K562 (cell line): ENCODE results near the gene NEURL1. TPM values are rescaled to one million over a fixed set of nuclear protein-coding genes. Genes with fewer than 3 reads are reported as not detected.

Experiments
- ATAC-seq: fragments of 200-7000 bp; cut with Tn5 transposase; 3 replicates; pipeline ENCODE4 v1.9.1; 2020; ENCODE audit warnings: moderate library complexity
- BruUV-seq: library from RNA; stranded (reverse); fragments of 400-500 nt; replicated peaks from 2 replicates; lab custom pipeline; 2021; lab: Mats Ljungman, UMichigan
- CTCF ChIA-PET: fragments of 300-600 bp; formaldehyde crosslinking; extraction: SDS; loops from one replicate; lab custom pipeline; 2021; ENCODE audit warnings: low intra/inter-chr PET ratio; lab: Yijun Ruan, JAX
- POLR2A ChIA-PET: fragments of 300-600, 350-650 bp; sonication (Branson Sonifier 250); formaldehyde crosslinking; extraction: SDS; loops from one replicate; lab custom pipeline; 2021; ENCODE audit warnings: antibody characterized with exemption, inconsistent platforms; lab: Yijun Ruan, JAX
- DNase-seq, 4 experiments: peaks; one replicate each; pipeline versions ENCODE4 v3.0.0 to v3.0.0-alpha.2; 2011 to 2018; ENCODE audit warnings: low spot score in 3 of 4, mixed read lengths in 3 of 4; ENCODE audit errors: extremely low read depth in 1 of 4
- FAIRE-seq: peaks from 2 replicates; lab custom pipeline; 2011; peaks lifted over from hg19 to GRCh38; lab: Jason Lieb, UNC
- H2AFZ ChIP-seq: 2 replicates; pipeline ENCODE4 v1.6.0; 2011; ENCODE audit warnings: low read depth, low read length, control low read depth, inconsistent platforms
- H3K27ac ChIP-seq: fragments of 200-600 bp; 3 replicates; pipeline ENCODE4 v1.8.0; 2011; ENCODE audit warnings: low read depth, mild to moderate bottlenecking, control low read depth, inconsistent platforms, low read length, moderate library complexity, mixed read lengths; ENCODE audit errors: extremely low read depth
- H3K27me3 ChIP-seq, 2 experiments: fragments of 300-600 bp in 1 of 2; 2 replicates in 1 of 2; 3 replicates in 1 of 2; pipeline versions ENCODE4 v1.6.0 to v1.8.0; 2011; ENCODE audit warnings: inconsistent platforms in 2 of 2, low read length in 2 of 2, mild to moderate bottlenecking in 1 of 2, mixed read lengths in 1 of 2, moderate library complexity in 1 of 2; ENCODE audit not compliant: control insufficient read depth in 2 of 2, insufficient read depth in 2 of 2
- H3K36me3 ChIP-seq: fragments of 300-600 bp; 3 replicates; pipeline ENCODE4 v1.8.0; 2011; ENCODE audit warnings: mild to moderate bottlenecking, low read length, inconsistent platforms; ENCODE audit not compliant: control insufficient read depth, insufficient read depth
- H3K4me1 ChIP-seq, 2 experiments: fragments of 200-600 bp in 1 of 2; replicated peaks in 1 of 2; 2 replicates in 1 of 2; 3 replicates in 1 of 2; pipeline versions ENCODE4 v1.5.1 to v1.8.0; 2011; ENCODE audit warnings: inconsistent platforms in 2 of 2, low read length in 2 of 2, mild to moderate bottlenecking in 1 of 2, mixed read lengths in 1 of 2, moderate library complexity in 1 of 2; ENCODE audit not compliant: control insufficient read depth in 2 of 2, insufficient read depth in 2 of 2
- H3K4me2 ChIP-seq: 2 replicates; pipeline ENCODE4 v1.6.1; 2011; ENCODE audit warnings: low read length, control low read depth, inconsistent platforms, mixed read lengths; ENCODE audit not compliant: insufficient read depth
- H3K4me3 ChIP-seq: fragments of 200-600 bp; sonication (generic), shearing (Covaris generic); 2 replicates; pipeline ENCODE4 v1.5.1; 2016; ENCODE audit warnings: control low read depth, inconsistent platforms
- H3K79me2 ChIP-seq: fragments of 200-600 bp; 3 replicates; pipeline ENCODE4 v1.8.0; 2011; ENCODE audit warnings: low read length, inconsistent platforms; ENCODE audit not compliant: control insufficient read depth, insufficient read depth
- H3K9ac ChIP-seq, 2 experiments: 2 replicates each; pipeline versions ENCODE4 v1.6.0 to v1.6.1; 2011; ENCODE audit warnings: low read depth in 2 of 2, low read length in 2 of 2, control low read depth in 1 of 2, inconsistent platforms in 1 of 2, mild to moderate bottlenecking in 1 of 2, mixed read lengths in 1 of 2; ENCODE audit not compliant: insufficient read depth in 1 of 2
- H3K9me1 ChIP-seq: one replicate; pipeline ENCODE4 v1.6.0; 2011; ENCODE audit warnings: inconsistent platforms, mild to moderate bottlenecking, low read length, moderate library complexity; ENCODE audit not compliant: control insufficient read depth, insufficient read depth
- H3K9me3 ChIP-seq: replicated peaks from 2 replicates; pipeline ENCODE4 v1.5.1; 2011; ENCODE audit warnings: low read depth, low read length, inconsistent platforms; ENCODE audit not compliant: control insufficient read depth, insufficient read depth
- H4K20me1 ChIP-seq: replicated peaks from 2 replicates; pipeline ENCODE4 v1.6.1; 2011; ENCODE audit warnings: low read length, inconsistent platforms, mixed read lengths; ENCODE audit not compliant: control insufficient read depth, insufficient read depth
- BCOR ChIP-seq: fragments of 450-650 bp; IDR thresholded peaks from 2 replicates; pipeline ENCODE4 v1.6.1; 2016
- HLTF ChIP-seq: fragments of 450-650 bp; IDR thresholded peaks from 2 replicates; pipeline ENCODE4 v1.6.1; 2016
- MAZ ChIP-seq, 2 experiments: fragments of 450-650 bp in 1 of 2; sonication (generic) in 1 of 2; formaldehyde crosslinking; IDR thresholded peaks in 1 of 2; conservative IDR thresholded peaks in 1 of 2; 2 replicates each; pipeline versions ENCODE4 v1.4.0 to v1.5.0; 2020; ENCODE audit warnings: mild to moderate bottlenecking in 1 of 2, missing genetic modification reagents in 1 of 2
- NBN ChIP-seq: fragments of 450-650 bp; IDR thresholded peaks from 2 replicates; pipeline ENCODE4 v1.6.1; 2016; ENCODE audit warnings: low read depth, mild to moderate bottlenecking
- SMAD3 ChIP-seq: fragments of 450-650 bp; formaldehyde crosslinking; conservative IDR thresholded peaks from 2 replicates; pipeline ENCODE4 v1.4.0; 2020; ENCODE audit warnings: mild to moderate bottlenecking
- SRF ChIP-seq, 2 experiments: fragments of 250-450, 450-650 bp in 1 of 2; sonication (Bioruptor Pico) in 1 of 2; sonication (generic) in 1 of 2; formaldehyde crosslinking; IDR thresholded peaks; 2 replicates each; pipeline versions ENCODE4 v1.5.0 to v1.5.1; 2020 to 2022; ENCODE audit warnings: mild to moderate bottlenecking in 1 of 2, missing genetic modification reagents in 1 of 2
- SRSF9 ChIP-seq: fragments of 200-400 bp; formaldehyde crosslinking; IDR thresholded peaks from 2 replicates; pipeline ENCODE4 v1.6.1; 2017; ENCODE audit warnings: low read depth, low read length, borderline replicate concordance
- TRIM28 ChIP-seq: fragments of 450-650 bp; IDR thresholded peaks from 2 replicates; pipeline ENCODE4 v1.6.1; 2017
- U2AF1 ChIP-seq: fragments of 200-400 bp; formaldehyde crosslinking; optimal IDR thresholded peaks from 2 replicates; pipeline ENCODE3; 2017; ENCODE audit warnings: mild to moderate bottlenecking, low read depth, low read length, moderate library complexity
- ZEB2 ChIP-seq: fragments of 450-650 bp; IDR thresholded peaks from 2 replicates; pipeline ENCODE4 v1.6.1; 2016
- ZNF143 ChIP-seq: sonication (generic); formaldehyde crosslinking; IDR thresholded peaks from 2 replicates; pipeline ENCODE4 v1.9.0; 2022; ENCODE audit warnings: mild to moderate bottlenecking, missing genetic modification reagents
- ZNF408 ChIP-seq: fragments of 250-450 bp; sonication (Bioruptor Pico); IDR thresholded peaks from 2 replicates; pipeline ENCODE4 v1.4.0; 2020; ENCODE audit warnings: low read depth, mild to moderate bottlenecking, moderate library complexity
- ZNF764 ChIP-seq: fragments of 250-450 bp; sonication (Bioruptor Pico); IDR thresholded peaks from 2 replicates; pipeline ENCODE4 v1.4.0; 2020; ENCODE audit warnings: low read depth, mild to moderate bottlenecking, moderate library complexity
- WGBS: fragments of 100-300 bp; shearing (Covaris generic); methylation state at CpG from one replicate; pipeline ENCODE4 v1.1.6; 2016; ENCODE audit warnings: low coverage, mixed read lengths; ENCODE audit not compliant: insufficient coverage; ENCODE audit errors: missing lambda C conversion rate; 5-methylcytosine and 5-hydroxymethylcytosine counted together
- in situ Hi-C: fragments of 300-500 bp; cut with MboI; formaldehyde crosslinking; loops from 4 replicates; pipeline ENCODE4 v1.15.0; 2018; ENCODE audit warnings: inconsistent platforms, mixed read lengths
- intact Hi-C: fragments of 100-400 bp; cut with micrococcal nuclease; formaldehyde crosslinking; loops from 2 replicates; pipeline ENCODE4 v1.14.2; 2022
- polyA plus RNA-seq, 8 experiments: library from polyadenylated mRNA; depleted of rRNA in 4 of 8; stranded (reverse) in 5 of 8; unstranded in 3 of 8; fragments of >200 nt; fragmentation: Nextera tagmentation in 2 of 8; fragmentation: Illumina TruSeq in 1 of 8; extraction: Ambion mirVana in 2 of 8; extraction: Trizol in 1 of 8; gene quantifications; 2 replicates each; pipeline versions ENCODE4 v1.2.1 to v1.2.3, GENCODE V29; 2011 to 2014; ENCODE audit warnings: inconsistent platforms in 1 of 8, missing spikeins in 1 of 8
- total RNA-seq, 7 experiments: library from RNA; depleted of rRNA in 6 of 7; stranded (reverse); fragments of >200 nt in 6 of 7; fragmentation: Illumina TruSeq in 2 of 7; extraction: Trizol in 2 of 7; gene quantifications; 2 replicates each; pipeline versions ENCODE4 v1.2.1 to v1.2.3, GENCODE V29; 2011 to 2021; ENCODE audit warnings: low replicate concordance in 1 of 7
- TF ChIP-seq, protein P1 (sequence below): sonication (generic); formaldehyde crosslinking; IDR thresholded peaks from 2 replicates; pipeline ENCODE4 v1.9.0; 2022; ENCODE audit warnings: mild to moderate bottlenecking, missing genetic modification reagents
- TF ChIP-seq, protein P2 (sequence below), 2 experiments: fragments of 450-650 bp; IDR thresholded peaks; 2 replicates each; pipeline ENCODE4 v1.6.1; 2016

NEURL1 gene
- total and polyA plus RNA-seq, 9 of the 15 experiments (the other 6 are each of a cell fraction or from before 2014, with no cell fraction given) = 0.01 to 0.45 (median 0.16) TPM; not detected in 5

DNA sequence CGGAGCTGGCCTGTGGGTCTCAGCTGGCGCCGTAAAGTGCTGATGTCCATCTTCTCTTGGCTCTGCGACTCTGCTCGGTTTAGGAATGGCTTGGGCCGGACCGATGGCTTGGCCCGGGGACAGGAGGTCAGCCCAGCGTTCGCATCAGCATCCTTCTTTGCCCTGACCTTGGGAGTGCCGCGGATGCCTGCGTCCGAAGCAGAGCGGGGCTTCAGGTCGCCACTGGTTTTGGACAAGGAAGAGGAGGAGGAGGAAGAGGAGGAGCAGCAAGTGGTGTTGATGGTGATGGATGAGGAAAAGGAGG, 109.3 kb downstream of the NEURL1 start:
- in situ Hi-C loops = loop anchor here (5.0 kb wide), 1 partner anchor 84 kb away; no protein-coding TSS in a partner anchor
- no peak overlapping the region for H3K4me2 ChIP-seq
- no peak for DNase-seq
- no peaks in the 10 kb centered on the region for H3K79me2 ChIP-seq
- H3K36me3 ChIP-seq = peaks cover 9% of the 10 kb centered on the region; the same call in 2 of the 3 replicates
- intact Hi-C loops = no loop called here
- no peak overlapping the region for H3K27ac ChIP-seq
- ChIA-PET POLR2A (no interaction called here), CTCF (no interaction called here)
- no peaks in the 10 kb centered on the region for H3K9me3 ChIP-seq
- H4K20me1 ChIP-seq = no peaks in the 10 kb centered on the region
- H3K27me3 ChIP-seq = no peaks in the 10 kb centered on the region
- H3K9me1 ChIP-seq = no peaks in the 10 kb centered on the region
- FAIRE-seq = no peak
- no peak overlapping the region for H3K9ac ChIP-seq
- no peak overlapping the region for H2AFZ ChIP-seq
- H3K4me3 ChIP-seq = no peak overlapping the region
- H3K4me1 ChIP-seq = no peaks in the 10 kb centered on the region; a peak in 1 of 5 replicates
- no peak for ATAC-seq
- BruUV-seq = no TSS peak
- WGBS = 98% methylated on average over 8 of the region's 16 CpGs
- TF ChIP-seq BCOR = no peak
- TF ChIP-seq SRSF9 = no peak
- TF ChIP-seq, all 486 proteins: peak for 0

DNA sequence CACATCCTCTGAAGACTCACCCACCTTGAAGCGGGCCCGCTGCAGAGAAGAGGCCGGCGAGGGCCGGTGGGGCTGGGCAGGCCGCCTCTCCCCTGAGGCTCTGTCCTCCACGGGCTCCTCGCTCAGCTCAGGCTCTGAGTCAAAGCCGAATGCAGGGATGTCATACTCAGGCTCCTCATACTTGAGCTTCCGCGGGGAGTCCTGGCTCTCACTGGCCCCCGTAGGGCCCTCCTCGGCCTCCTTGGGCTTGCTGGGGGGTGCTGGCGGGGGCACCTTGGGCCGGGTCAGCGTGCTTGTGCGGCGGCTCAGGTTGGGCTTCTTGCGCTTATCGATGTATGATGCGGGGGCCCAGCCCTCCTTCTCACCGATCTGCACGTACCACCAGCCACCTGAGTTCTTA, 109.9 kb downstream of the NEURL1 start:
- H3K27me3 ChIP-seq = no peaks in the 10 kb centered on the region
- H3K4me3 ChIP-seq = no peak overlapping the region
- no peak overlapping the region for H2AFZ ChIP-seq
- POLR2A ChIA-PET = interaction anchor here (0.7 to 1.0 kb wide), 2 partner anchors 108 to 166 kb away, joined by 3 read pairs; no protein-coding TSS in a partner anchor
- DNase-seq (no peak), ATAC-seq (no peak), FAIRE-seq (no peak)
- intact Hi-C loops (no loop called here), in situ Hi-C loops (loop anchor here (5.0 kb wide), 1 partner anchor 84 kb away; no protein-coding TSS in a partner anchor)
- H4K20me1 ChIP-seq = no peaks in the 10 kb centered on the region
- H3K79me2 ChIP-seq = no peaks in the 10 kb centered on the region
- TF ChIP-seq SRF (CRISPR knock-in tag; IDR thresholded peaks at IDR 0.05) (no peak), ZNF408 (CRISPR knock-in tag) (no peak), ZEB2 (no peak), NBN (no peak), SMAD3 (CRISPR knock-in tag) (no peak), HLTF (no peak), TRIM28 (no peak), MAZ (CRISPR knock-in tag; conservative IDR thresholded peaks at IDR 0.05 in 1 of 2, IDR thresholded peaks at IDR 0.05 in 1 of 2) (no peak), ZNF143 (CRISPR knock-in tag) (no peak), ZNF764 (CRISPR knock-in tag) (no peak), U2AF1 (no peak)
- TF ChIP-seq, protein P1, sequence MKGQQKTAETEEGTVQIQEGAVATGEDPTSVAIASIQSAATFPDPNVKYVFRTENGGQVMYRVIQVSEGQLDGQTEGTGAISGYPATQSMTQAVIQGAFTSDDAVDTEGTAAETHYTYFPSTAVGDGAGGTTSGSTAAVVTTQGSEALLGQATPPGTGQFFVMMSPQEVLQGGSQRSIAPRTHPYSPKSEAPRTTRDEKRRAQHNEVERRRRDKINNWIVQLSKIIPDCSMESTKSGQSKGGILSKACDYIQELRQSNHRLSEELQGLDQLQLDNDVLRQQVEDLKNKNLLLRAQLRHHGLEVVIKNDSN (CRISPR knock-in tag) = no peak
- TF ChIP-seq, protein P2, sequence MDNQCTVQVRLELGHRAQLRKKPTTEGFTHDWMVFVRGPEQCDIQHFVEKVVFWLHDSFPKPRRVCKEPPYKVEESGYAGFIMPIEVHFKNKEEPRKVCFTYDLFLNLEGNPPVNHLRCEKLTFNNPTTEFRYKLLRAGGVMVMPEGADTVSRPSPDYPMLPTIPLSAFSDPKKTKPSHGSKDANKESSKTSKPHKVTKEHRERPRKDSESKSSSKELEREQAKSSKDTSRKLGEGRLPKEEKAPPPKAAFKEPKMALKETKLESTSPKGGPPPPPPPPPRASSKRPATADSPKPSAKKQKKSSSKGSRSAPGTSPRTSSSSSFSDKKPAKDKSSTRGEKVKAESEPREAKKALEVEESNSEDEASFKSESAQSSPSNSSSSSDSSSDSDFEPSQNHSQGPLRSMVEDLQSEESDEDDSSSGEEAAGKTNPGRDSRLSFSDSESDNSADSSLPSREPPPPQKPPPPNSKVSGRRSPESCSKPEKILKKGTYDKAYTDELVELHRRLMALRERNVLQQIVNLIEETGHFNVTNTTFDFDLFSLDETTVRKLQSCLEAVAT (IDR thresholded peaks at IDR 0.05) = no peak
- H3K36me3 ChIP-seq = peaks cover 9% of the 10 kb centered on the region; the same call in 2 of the 3 replicates
- no peak overlapping the region for H3K9ac ChIP-seq
- H3K27ac ChIP-seq = no peak overlapping the region
- H3K4me2 ChIP-seq = no peak overlapping the region
- CTCF ChIA-PET = no interaction called here
- no peaks in the 10 kb centered on the region for H3K9me3 ChIP-seq
- 98% methylated on average over 6 of the region's 23 CpGs for WGBS
- H3K9me1 ChIP-seq = no peaks in the 10 kb centered on the region
- peaks cover 0 to 3% of the 10 kb centered on the region in 2 experiments; a peak in 2 of 5 replicates for H3K4me1 ChIP-seq
- BruUV-seq = no TSS peak
